IPS DF 4.7 (cell line): ENCODE results near the gene DAPK1.
A peak's percentile ranks its signal among the peaks of the same experiment; 100 is the strongest.

Source experiments
- DNase-seq: peaks from one replicate; pipeline ENCODE4 v3.0.0-alpha.2; 2013; ENCODE audit warnings: low spot score; ENCODE audit errors: extremely low read depth

Gene DAPK1

DNA sequence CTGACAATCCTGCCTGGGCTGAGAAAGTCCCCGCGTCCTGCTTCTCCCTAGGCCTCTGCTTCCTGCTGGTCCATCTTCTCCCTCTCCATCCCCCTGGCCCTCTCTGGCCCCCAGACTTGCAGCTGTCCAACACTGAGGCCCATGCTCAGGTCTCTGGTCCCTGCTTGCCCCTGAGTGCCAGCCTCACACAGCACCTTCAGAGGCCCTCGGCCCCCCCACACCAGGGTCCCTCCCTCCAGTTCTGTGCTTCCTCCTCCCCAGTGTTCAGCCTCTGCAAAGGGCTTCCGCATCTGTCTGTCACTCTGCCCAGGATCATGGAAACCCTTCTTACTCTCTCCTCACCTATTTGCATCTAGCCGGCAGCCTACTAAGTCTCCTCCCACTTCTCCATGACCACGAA is 165.9 kb downstream of the DAPK1 start:
- no peak for DNase-seq

DNA sequence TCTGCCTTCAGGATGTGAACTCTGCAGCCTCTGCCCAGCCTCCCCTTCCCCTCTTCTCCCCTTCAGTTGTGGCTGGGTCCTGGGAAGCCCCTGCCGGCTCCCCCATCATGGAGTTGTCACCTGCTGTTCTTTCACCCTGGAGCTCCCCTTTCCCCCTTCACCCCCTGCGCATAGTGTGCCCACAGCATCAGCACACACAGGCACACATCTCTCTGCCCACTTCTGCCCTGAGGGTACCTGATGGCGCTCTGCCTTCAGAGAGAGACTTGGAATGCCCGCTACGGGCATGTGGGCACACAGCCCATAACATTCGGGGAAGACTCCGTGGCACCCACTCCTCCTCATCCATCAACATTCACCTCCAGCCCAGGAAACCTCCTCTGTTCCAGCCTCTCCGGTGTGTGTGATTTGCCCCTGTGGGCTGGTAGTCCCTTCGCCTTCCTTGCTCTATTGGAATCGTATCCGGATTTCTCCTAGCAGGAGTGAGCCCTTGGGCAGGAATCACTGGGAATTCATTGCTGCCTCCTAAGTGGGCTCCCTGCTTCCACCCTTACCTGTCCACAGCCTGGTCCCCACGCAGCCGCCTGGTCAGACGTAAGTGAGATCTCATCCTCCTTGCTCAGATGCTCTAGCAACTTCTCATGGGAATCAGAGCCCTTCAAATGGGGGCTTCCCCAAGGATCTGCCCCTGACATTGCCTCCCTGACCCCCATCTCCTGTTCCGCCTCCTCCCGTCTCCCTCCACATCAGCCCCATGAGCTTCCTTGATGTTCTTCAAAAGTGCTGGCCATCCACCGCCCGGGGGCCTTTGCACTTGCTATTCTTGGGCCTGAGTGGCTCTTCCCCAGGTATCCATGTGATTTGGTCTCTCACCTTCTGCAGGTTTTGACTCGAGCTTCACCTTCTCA is 166.7 kb downstream of the DAPK1 start:
- DNase-seq: no peak

- DNase-seq: no peak
These were observed 167.8 kb downstream of the DAPK1 start for GRCh38 chr9:87665505-87665904.

GRCh38 chr9:87667164-87667738 is 169.6 kb downstream of the DAPK1 start:
- peak; percentile 60 for DNase-seq

GRCh38 chr9:87668222-87668621 is 170.6 kb downstream of the DAPK1 start:
- DNase-seq: no peak

DNA sequence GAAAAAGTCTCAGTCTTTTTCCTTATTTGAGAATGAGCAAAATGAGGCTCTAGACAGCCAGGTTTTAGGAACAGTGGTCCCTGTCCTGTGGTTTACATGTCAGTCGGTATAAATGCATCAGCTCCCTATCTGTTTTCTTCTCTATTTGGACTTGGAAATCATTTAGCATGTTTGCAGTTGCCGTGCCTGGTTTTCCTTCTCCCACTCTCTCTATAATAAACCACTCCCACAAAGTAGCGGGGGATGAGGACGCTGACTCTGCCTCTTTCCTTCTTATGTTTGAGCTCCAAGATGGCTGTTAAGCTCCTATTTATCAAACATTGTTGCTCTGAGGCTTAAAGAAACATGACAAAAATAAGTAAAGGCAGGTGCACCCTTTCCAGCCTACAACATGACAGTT is 171.1 kb downstream of the DAPK1 start:
- DNase-seq: no peak

DNA sequence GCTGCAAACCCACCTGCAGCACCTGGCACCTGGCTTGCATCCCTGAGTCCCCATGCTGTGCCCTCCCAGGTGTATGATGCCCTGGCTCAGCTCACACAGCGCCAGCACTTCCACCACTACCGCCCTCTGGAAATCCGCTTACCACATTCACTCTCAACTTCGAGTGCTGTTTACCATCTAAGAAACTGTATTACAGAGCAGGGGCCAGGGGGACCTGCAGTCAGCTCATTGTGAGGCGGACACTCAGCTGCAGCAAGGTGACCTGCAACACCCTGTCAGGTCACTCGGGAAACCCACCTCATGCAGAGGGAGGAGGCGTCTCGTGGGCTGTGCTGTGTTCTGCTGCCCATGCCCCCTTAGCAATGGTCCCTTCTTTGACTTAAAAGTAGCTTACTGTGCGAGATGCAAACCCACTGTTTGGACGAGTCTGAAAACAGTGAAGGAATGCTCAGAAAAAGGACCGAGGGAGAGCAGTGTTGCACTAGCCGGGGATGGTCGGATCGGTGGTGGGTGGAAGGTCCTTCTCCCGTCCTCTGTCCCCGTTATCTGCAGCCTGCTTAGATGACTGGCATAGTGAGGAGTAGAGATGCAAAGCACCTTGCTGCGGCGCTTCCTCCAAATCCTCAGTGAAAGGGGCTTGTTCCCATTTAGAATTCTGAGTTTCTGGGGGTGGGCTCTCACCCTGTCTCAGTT is 173.1 kb downstream of the DAPK1 start:
- DNase-seq: no peak

- DNase-seq: no peak
These were observed 173.8 kb downstream of the DAPK1 start for GRCh38 chr9:87671478-87671877.

DNA sequence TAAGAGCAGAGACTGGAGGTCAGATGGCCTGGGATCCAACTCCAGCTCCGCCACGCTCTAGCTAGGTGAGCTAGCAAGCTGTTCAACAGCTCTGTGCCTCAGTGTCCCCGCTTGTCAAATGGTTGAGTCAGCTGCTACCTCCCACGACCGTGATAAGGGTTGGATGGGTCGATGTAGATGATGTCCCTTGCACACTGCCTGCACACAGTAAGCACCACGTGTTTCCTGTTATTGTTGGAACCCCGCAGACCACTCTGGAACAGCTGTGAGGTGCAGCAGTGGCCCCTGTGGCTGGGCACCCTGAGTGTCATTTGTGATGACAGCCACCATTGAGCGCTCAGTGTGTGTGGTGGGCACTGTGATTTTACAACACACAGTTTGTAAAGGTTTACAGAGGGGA is 174.3 kb downstream of the DAPK1 start:
- DNase-seq: no peak

DNA sequence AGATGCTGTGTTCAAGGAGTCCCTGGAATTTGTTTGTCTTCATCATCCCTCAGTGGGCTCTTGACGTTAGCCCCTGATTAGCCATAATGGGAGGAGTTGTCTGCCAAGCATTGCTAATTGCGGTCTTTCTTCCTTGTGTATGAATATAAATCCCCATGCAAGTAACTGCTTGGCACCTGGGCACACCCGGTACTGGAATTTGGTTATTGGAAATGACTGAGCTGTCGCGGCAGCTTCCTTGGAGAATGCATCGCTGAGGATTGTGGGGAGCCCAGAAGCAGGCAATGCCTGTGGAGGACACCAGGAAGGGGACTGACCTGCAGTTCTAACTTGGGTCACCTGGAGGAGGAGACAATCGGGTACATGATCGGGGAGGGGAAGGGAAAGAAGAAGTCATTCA is 174.9 kb downstream of the DAPK1 start:
- no peak for DNase-seq

GRCh38 chr9:87673446-87674120 is 175.9 kb downstream of the DAPK1 start:
- DNase-seq: no peak

DNA sequence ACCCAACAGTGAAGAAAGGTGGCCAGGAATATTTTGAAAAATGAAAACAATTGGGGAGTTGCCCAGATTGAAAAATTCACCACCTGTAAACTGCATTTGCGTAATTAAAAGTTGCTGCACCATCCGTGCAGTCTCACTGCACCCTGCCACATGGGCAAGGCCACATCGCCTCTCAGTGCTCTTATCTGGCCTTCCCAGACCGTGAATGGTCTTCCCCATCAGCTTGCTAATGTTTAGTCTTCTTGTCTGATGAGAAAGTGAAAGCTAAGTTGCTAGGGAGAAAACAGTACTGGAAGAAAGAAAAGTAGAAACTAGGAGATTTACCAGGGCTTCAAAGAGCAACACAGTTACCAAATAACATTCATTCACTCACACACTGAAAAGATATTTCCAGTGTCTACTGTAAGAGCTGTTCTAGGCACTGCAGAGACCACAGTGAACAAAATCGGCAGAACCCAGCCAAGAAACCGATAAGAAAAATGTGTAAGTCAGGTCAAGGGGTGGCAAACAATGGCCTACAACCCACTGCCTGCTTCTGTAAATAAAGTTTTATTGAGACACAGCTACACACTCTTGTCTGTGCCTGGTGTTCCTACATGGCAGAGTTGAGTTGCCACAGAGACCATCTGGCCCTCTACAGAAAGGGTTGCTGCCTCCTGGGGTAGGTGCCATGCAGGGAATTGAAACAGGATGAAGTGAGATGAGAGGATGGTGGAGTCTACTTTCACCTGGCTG is 177.1 kb downstream of the DAPK1 start:
- no peak for DNase-seq

GRCh38 chr9:87675906-87676515 is 178.3 kb downstream of the DAPK1 start:
- no peak for DNase-seq

GRCh38 chr9:87676976-87677775 is 179.5 kb downstream of the DAPK1 start:
- no peak for DNase-seq

- DNase-seq: no peak
These were observed 180.3 kb downstream of the DAPK1 start for GRCh38 chr9:87677776-87678587.

DNA sequence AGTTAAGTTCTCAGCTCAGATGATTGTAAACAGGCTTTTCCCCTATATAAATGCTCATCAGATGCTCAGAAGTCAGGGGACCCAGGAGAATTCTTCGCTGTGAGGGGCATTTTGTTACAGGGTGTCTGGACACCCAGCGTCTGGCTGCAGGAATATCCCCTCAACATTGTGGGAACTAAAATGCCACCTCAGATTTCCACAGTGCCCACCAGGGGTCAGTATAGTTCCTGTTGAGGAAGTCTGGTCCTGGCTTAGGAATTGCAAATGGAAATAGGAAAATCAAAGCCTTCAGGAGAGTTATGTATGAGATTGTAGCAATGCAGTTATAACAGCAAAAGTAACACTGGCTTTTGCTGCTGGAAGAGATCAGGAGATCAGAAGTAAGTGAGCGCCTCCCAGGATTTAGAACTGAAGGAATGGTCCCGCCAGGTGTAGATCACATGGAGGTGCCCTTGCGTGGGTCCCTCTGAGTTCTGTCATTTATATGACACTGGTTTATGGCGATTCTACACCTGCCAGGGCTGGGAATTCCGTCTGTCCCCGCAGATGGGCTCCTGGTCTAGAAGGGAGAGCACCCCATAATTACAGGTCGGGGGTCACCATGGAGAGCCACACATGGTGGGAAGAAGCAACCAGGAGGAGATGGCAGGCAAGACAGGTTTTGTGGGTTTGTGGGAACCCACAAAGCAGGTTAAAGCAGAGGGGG is 181.1 kb downstream of the DAPK1 start:
- DNase-seq: peak; percentile 58

- DNase-seq: no peak
These were observed 183.8 kb downstream of the DAPK1 start for GRCh38 chr9:87681271-87682061.

- DNase-seq: no peak
These were observed 184.4 kb downstream of the DAPK1 start for GRCh38 chr9:87682085-87682484.
